H1 (cell line): ENCODE results near the gene RNF157.

Source experiments
- CTCF ChIP-seq, 3 experiments: IDR thresholded peaks; 1 replicate in 2 of 3; 2 replicates in 1 of 3; pipeline versions ENCODE4 v1.5.1 to v1.6.1; 2011; ENCODE audit warnings: low read length in 3 of 3, mild to moderate bottlenecking in 3 of 3, inconsistent platforms in 2 of 3, low read depth in 1 of 3, moderate library complexity in 1 of 3; ENCODE audit not compliant: insufficient read depth in 1 of 3; ENCODE audit errors: control extremely low read depth in 1 of 3
- EP300 ChIP-seq, 2 experiments: IDR thresholded peaks; 1 replicate in 1 of 2; 2 replicates in 1 of 2; pipeline ENCODE4 v1.6.1; 2011 to 2012; ENCODE audit warnings: low read depth in 2 of 2, low read length in 2 of 2, mild to moderate bottlenecking in 2 of 2, borderline replicate concordance in 1 of 2, inconsistent platforms in 1 of 2, moderate library complexity in 1 of 2
- HDAC6 ChIP-seq: IDR thresholded peaks from one replicate; pipeline ENCODE4 v1.7.1; 2012; ENCODE audit warnings: low read depth, mild to moderate bottlenecking, inconsistent platforms, low read length, moderate library complexity
- KDM5A ChIP-seq: fragments of 200-600 bp; IDR thresholded peaks from 2 replicates; pipeline ENCODE4 v1.7.1; 2012; ENCODE audit warnings: mild to moderate bottlenecking, low read length, inconsistent platforms, mixed read lengths
- POU5F1 ChIP-seq: IDR thresholded peaks from 2 replicates; pipeline ENCODE4 v1.6.1; 2011; ENCODE audit warnings: low read depth, mild to moderate bottlenecking, low read length, moderate library complexity
- RFX5 ChIP-seq: IDR thresholded peaks from 2 replicates; pipeline ENCODE4 v1.6.1; 2011; ENCODE audit warnings: low read depth, low read length, improper control_type of control experiment, borderline replicate concordance

- no peak for TF ChIP-seq CTCF (IDR thresholded peaks at IDR 0.05; ENCODE audit: control extremely low read depth in 1 of 3, insufficient read depth in 1 of 3, low read depth in 1 of 3, low read length in 3 of 3)
- no peak for TF ChIP-seq HDAC6
- no peak for TF ChIP-seq EP300 (IDR thresholded peaks at IDR 0.05; ENCODE audit: borderline replicate concordance in 1 of 2, low read depth in 2 of 2, low read length in 2 of 2)
- TF ChIP-seq RFX5, result no peak
- no peak for TF ChIP-seq POU5F1
- no peak for TF ChIP-seq KDM5A
Observed at GRCh38 chr17:76241691-76242255, 1.5 kb upstream of the RNF157 start.
